SK-N-SH treated with all-trans-retinoic acid at 6 μM for 48 hours (cell line): ENCODE data around the gene KCTD10.

ENCODE experiments used
- ATAC-seq: fragments of 200-7000 bp; cut with Tn5 transposase; 3 replicates; pipeline ENCODE4 v1.9.1; 2020; ENCODE audit warnings: mild to moderate bottlenecking, moderate library complexity
- ARNTL ChIP-seq: fragments of 450-650 bp; formaldehyde crosslinking; IDR thresholded peaks from 2 replicates; pipeline ENCODE4 v1.5.0; 2020; ENCODE audit warnings: low read depth, mild to moderate bottlenecking, moderate library complexity, borderline replicate concordance
- BACH2 ChIP-seq: fragments of 250-450 bp; sonication (Bioruptor Pico); IDR thresholded peaks from 2 replicates; pipeline ENCODE4 v1.9.0; 2021; ENCODE audit warnings: mild to moderate bottlenecking, borderline replicate concordance
- ESRRG ChIP-seq: fragments of 250-450 bp; sonication (Bioruptor Pico); IDR thresholded peaks from 2 replicates; pipeline ENCODE4 v1.6.1; 2021; ENCODE audit warnings: mild to moderate bottlenecking
- OSR1 ChIP-seq: fragments of 250-450 bp; sonication (Bioruptor Pico); IDR thresholded peaks from 2 replicates; pipeline ENCODE4 v1.8.0; 2022; ENCODE audit warnings: moderate library complexity, mild to moderate bottlenecking, inconsistent platforms
- RARB ChIP-seq: fragments of 250-450 bp; sonication (Bioruptor Pico); IDR thresholded peaks from 2 replicates; pipeline ENCODE4 v1.8.0; 2021; ENCODE audit warnings: mild to moderate bottlenecking, moderate library complexity
- SNAI2 ChIP-seq: fragments of 250-450 bp; sonication (Bioruptor Pico); IDR thresholded peaks from 2 replicates; pipeline ENCODE4 v1.5.0; 2020; ENCODE audit warnings: mild to moderate bottlenecking, moderate library complexity
- TCF4 ChIP-seq: fragments of 250-450 bp; sonication (Bioruptor Pico); IDR thresholded peaks from 2 replicates; pipeline ENCODE4 v1.8.0; 2021; ENCODE audit warnings: mild to moderate bottlenecking, moderate library complexity, borderline replicate concordance
- TOX ChIP-seq: fragments of 250-450 bp; sonication (Bioruptor Pico); IDR thresholded peaks from 2 replicates; pipeline ENCODE4 v1.8.0; 2021; ENCODE audit warnings: mild to moderate bottlenecking, moderate library complexity, borderline replicate concordance
- ZC3H10 ChIP-seq: fragments of 250-450 bp; sonication (Bioruptor Pico); IDR thresholded peaks from 2 replicates; pipeline ENCODE4 v1.5.1; 2021; ENCODE audit warnings: mild to moderate bottlenecking, moderate library complexity
- ZFP3 ChIP-seq: fragments of 250-450 bp; sonication (Bioruptor Pico); IDR thresholded peaks from 2 replicates; pipeline ENCODE4 v1.5.0; 2020; ENCODE audit warnings: mild to moderate bottlenecking, moderate library complexity
- ZNF565 ChIP-seq: fragments of 450-650 bp; formaldehyde crosslinking; conservative IDR thresholded peaks from 2 replicates; pipeline ENCODE4 v1.5.0; 2020; ENCODE audit warnings: low read depth, mild to moderate bottlenecking, moderate library complexity
- ZNF70 ChIP-seq: fragments of 450-650 bp; formaldehyde crosslinking; IDR thresholded peaks from 2 replicates; pipeline ENCODE4 v1.5.0; 2020; ENCODE audit warnings: mild to moderate bottlenecking, moderate library complexity
- ZNF8 ChIP-seq: fragments of 450-650 bp; formaldehyde crosslinking; IDR thresholded peaks from 2 replicates; pipeline ENCODE4 v1.5.0; 2020; ENCODE audit warnings: mild to moderate bottlenecking, moderate library complexity
- TF ChIP-seq, protein P1 (sequence below): fragments of 250-450 bp; sonication (Bioruptor Pico); IDR thresholded peaks from 2 replicates; pipeline ENCODE4 v1.5.1; 2020; ENCODE audit warnings: low read depth, mild to moderate bottlenecking, moderate library complexity
- TF ChIP-seq, protein P2 (sequence below): fragments of 250-450 bp; sonication (Bioruptor Pico); IDR thresholded peaks from 2 replicates; pipeline ENCODE4 v1.8.0; 2020; ENCODE audit warnings: mild to moderate bottlenecking, moderate library complexity, borderline replicate concordance
- TF ChIP-seq, protein P3 (sequence below): fragments of 250-450 bp; sonication (Bioruptor Pico); IDR thresholded peaks from 2 replicates; pipeline ENCODE4 v1.8.0; 2021; ENCODE audit warnings: low read depth, mild to moderate bottlenecking, moderate library complexity, borderline replicate concordance
- TF ChIP-seq, protein P4 (sequence below): fragments of 250-450 bp; sonication (Bioruptor Pico); IDR thresholded peaks from 2 replicates; pipeline ENCODE4 v1.5.0; 2020; ENCODE audit warnings: mild to moderate bottlenecking, moderate library complexity

Gene KCTD10

DNA sequence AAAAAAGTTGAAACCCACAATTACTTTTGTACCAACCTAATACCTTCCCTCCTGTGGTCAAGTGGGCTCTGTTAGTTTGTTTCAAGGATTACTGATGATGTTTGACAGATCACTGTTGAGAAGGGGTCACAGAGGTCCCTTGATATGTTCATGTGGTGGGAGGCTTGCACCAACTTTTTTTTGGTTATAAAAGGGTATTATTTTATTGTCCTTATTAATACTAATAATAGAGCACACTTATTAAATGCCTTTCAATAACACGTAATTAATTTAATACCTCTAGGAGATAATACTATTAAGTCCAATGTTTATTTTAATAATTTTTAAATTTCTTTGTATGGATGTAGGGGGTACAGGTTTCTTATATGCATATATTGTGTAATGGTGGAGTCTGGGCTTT is 4.8 kb upstream of the KCTD10 start:
- ATAC-seq = no peak
- TF ChIP-seq, protein P1, sequence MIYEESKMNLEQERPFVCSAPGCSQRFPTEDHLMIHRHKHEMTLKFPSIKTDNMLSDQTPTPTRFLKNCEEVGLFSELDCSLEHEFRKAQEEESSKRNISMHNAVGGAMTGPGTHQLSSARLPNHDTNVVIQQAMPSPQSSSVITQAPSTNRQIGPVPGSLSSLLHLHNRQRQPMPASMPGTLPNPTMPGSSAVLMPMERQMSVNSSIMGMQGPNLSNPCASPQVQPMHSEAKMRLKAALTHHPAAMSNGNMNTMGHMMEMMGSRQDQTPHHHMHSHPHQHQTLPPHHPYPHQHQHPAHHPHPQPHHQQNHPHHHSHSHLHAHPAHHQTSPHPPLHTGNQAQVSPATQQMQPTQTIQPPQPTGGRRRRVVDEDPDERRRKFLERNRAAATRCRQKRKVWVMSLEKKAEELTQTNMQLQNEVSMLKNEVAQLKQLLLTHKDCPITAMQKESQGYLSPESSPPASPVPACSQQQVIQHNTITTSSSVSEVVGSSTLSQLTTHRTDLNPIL (CRISPR knock-in tag) = no peak
- TF ChIP-seq, all 23 proteins: peak for 0

DNA sequence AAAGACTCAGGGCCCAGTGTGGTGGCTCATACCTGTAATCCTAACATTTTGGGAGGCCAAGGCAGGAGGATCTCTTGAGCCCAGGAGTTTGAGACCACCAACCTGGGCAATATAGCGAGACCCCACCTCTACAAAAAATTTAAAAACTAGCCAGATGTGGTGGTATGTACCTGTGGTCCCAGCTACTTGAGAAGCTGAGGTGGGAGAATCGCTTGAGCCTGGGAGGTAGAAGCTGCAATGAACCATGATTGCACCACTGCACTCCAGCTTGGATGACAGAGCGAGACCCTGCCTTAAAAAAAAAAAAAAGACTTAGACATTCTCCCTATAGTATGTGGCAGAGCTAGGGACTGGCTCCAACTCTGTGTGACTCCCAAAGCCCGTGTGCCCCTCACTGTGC is 3.3 kb upstream of the KCTD10 start:
- ATAC-seq = no peak
- TF ChIP-seq ARNTL (no peak), TCF4 (CRISPR knock-in tag) (no peak), ZFP3 (no peak), ESRRG (CRISPR knock-in tag) (no peak), SNAI2 (CRISPR knock-in tag) (no peak), OSR1 (CRISPR knock-in tag) (no peak), ZNF70 (CRISPR knock-in tag) (no peak), BACH2 (no peak), ZNF565 (CRISPR knock-in tag) (no peak), TOX (CRISPR knock-in tag) (no peak)
- TF ChIP-seq, protein P1 (CRISPR knock-in tag) = no peak
- TF ChIP-seq, protein P2, sequence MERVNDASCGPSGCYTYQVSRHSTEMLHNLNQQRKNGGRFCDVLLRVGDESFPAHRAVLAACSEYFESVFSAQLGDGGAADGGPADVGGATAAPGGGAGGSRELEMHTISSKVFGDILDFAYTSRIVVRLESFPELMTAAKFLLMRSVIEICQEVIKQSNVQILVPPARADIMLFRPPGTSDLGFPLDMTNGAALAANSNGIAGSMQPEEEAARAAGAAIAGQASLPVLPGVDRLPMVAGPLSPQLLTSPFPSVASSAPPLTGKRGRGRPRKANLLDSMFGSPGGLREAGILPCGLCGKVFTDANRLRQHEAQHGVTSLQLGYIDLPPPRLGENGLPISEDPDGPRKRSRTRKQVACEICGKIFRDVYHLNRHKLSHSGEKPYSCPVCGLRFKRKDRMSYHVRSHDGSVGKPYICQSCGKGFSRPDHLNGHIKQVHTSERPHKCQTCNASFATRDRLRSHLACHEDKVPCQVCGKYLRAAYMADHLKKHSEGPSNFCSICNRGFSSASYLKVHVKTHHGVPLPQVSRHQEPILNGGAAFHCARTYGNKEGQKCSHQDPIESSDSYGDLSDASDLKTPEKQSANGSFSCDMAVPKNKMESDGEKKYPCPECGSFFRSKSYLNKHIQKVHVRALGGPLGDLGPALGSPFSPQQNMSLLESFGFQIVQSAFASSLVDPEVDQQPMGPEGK (CRISPR knock-in tag) = no peak

DNA sequence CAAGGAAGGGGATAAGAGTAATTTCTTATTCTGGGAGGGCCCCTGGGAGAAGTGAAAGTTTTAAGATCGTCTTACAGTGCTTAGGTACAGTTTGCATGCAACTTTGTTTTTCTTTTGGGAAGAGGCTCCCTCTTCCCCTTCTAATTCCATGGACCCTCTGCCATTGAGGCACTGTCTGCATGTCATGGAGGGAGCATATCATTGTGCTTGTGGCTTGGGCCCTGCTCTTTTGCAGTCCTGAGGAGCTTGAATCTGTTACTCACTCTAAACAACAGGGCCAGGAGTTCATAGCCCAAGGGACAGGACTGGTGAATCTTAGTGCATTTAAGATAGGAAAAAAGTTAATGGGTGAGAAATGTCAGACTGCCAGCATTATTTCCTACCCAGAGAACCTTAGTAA is 2.7 kb upstream of the KCTD10 start:
- TF ChIP-seq TCF4 (CRISPR knock-in tag) = no peak
- TF ChIP-seq, protein P1 (CRISPR knock-in tag) = no peak
- TF ChIP-seq, all 23 proteins: peak for 0
- ATAC-seq = no peak

DNA sequence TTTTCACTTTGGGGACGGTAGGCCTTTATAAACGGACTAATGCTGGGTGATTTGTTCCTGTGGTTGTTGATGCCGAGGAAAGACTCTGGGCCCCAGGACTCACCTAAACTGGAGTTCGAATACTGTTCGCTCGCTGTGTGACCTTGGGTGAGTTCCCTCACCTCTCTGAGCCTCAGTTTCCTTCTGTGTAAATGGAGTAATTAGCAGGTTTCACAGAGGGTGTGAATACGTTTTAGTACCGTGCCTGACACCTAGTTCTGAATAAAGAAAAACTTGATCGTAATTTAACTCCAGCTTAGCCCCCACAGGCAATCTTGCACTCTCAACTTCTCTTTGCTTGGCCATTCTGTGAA is 839 bp upstream of the KCTD10 start:
- ATAC-seq = no peak; the same call in 2 of the 3 replicates
- TF ChIP-seq, protein P1 (CRISPR knock-in tag) = no peak
- TF ChIP-seq BACH2 (no peak), OSR1 (CRISPR knock-in tag) (no peak), RARB (no peak), ZNF8 (CRISPR knock-in tag) (no peak), TOX (CRISPR knock-in tag) (no peak), ZC3H10 (CRISPR knock-in tag) (no peak)
- TF ChIP-seq, protein P3, sequence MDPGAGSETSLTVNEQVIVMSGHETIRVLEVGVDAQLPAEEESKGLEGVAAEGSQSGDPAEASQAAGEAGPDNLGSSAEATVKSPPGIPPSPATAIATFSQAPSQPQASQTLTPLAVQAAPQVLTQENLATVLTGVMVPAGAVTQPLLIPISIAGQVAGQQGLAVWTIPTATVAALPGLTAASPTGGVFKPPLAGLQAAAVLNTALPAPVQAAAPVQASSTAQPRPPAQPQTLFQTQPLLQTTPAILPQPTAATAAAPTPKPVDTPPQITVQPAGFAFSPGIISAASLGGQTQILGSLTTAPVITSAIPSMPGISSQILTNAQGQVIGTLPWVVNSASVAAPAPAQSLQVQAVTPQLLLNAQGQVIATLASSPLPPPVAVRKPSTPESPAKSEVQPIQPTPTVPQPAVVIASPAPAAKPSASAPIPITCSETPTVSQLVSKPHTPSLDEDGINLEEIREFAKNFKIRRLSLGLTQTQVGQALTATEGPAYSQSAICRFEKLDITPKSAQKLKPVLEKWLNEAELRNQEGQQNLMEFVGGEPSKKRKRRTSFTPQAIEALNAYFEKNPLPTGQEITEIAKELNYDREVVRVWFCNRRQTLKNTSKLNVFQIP (CRISPR knock-in tag) = no peak
- TF ChIP-seq, protein P4, sequence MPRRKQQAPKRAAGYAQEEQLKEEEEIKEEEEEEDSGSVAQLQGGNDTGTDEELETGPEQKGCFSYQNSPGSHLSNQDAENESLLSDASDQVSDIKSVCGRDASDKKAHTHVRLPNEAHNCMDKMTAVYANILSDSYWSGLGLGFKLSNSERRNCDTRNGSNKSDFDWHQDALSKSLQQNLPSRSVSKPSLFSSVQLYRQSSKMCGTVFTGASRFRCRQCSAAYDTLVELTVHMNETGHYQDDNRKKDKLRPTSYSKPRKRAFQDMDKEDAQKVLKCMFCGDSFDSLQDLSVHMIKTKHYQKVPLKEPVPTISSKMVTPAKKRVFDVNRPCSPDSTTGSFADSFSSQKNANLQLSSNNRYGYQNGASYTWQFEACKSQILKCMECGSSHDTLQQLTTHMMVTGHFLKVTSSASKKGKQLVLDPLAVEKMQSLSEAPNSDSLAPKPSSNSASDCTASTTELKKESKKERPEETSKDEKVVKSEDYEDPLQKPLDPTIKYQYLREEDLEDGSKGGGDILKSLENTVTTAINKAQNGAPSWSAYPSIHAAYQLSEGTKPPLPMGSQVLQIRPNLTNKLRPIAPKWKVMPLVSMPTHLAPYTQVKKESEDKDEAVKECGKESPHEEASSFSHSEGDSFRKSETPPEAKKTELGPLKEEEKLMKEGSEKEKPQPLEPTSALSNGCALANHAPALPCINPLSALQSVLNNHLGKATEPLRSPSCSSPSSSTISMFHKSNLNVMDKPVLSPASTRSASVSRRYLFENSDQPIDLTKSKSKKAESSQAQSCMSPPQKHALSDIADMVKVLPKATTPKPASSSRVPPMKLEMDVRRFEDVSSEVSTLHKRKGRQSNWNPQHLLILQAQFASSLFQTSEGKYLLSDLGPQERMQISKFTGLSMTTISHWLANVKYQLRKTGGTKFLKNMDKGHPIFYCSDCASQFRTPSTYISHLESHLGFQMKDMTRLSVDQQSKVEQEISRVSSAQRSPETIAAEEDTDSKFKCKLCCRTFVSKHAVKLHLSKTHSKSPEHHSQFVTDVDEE (CRISPR knock-in tag) = no peak
